ENCODE measurements around the gene PABPC3. TPM values are rescaled to one million over a fixed set of nuclear protein-coding genes. Genes with fewer than 3 reads are reported as not detected.

Gene PABPC3
- total and polyA plus RNA-seq, 2 of the 4 experiments (the other 2 are of a cell fraction) = 0.15 to 0.18 TPM

DNA sequence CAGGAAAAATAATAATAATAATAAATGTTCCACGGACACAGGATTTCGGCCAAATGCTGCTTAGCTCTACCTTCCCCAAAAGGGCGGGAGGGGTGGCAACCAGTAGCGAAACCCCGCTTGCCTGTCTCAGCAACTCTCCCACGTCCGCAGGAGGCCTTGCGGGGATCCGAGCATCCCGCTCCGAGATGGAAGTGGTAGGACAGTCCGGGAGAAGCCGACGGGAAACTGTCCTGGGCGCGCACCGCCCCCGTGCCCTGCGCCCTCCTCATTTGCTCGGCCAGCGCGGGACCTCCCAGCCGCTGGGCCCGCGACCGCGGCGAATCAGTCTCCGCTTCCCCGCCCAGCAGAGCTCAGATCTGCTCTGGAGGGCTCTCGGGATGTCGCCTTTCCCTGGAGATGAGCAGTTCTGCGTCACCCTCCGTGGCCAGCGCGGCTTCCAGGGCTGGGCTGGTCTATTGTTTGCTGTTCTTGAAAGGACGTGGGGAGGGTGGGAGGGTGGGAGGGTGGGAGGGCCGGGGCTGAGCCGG is 48.9 kb upstream of the PABPC3 start:
- peak overlapping the region; percentile 40 for H3K4me3 ChIP-seq (ENCODE audit: insufficient read depth, low read depth, low read length)
- no peak overlapping the region for H4K91ac ChIP-seq (ENCODE audit: insufficient read depth, low read depth, low read length)
- no peaks in the 10 kb centered on the region for H3K9me3 ChIP-seq (ENCODE audit: control insufficient read depth, insufficient read depth, low read length)
- no peak overlapping the region for H2AK5ac ChIP-seq (ENCODE audit: low read depth, low read length)
- WGBS, 2 experiments (ENCODE audit: extremely low coverage in 2 of 2, insufficient read length in 1 of 2) = no CpG with 5 or more reads among the region's 39 CpGs
- dilution Hi-C loops (cut with HindIII; ENCODE audit: low sequenced_read_pairs, unreplicated experiment) (no loop called here), in situ Hi-C loops (cut with MboI; ENCODE audit: low sequenced_read_pairs) (no loop called here), intact Hi-C loops (cut with micrococcal nuclease) (no loop called here)
- ChIA-PET POLR2A (ENCODE audit: unreplicated experiment) (no interaction called here), CTCF (interaction anchor here (0.9 kb wide), 1 partner anchor 52 kb away, joined by 3 read pairs; no protein-coding TSS in a partner anchor)
- H2BK20ac ChIP-seq (ENCODE audit: low read depth, low read length) = no peak overlapping the region
- H4K8ac ChIP-seq (ENCODE audit: low read depth in 2 of 2, low read length in 2 of 2) = no peak overlapping the region
- no peak overlapping the region for H3K27ac ChIP-seq (ENCODE audit: insufficient read depth, low read length)
- no peak overlapping the region for H2BK5ac ChIP-seq (ENCODE audit: low read depth, low read length, poor library complexity, severe bottlenecking)
- no peak overlapping the region for H3K4ac ChIP-seq (ENCODE audit: low read depth, low read length)
- TF ChIP-seq FOS (IDR thresholded peaks at IDR 0.05; ENCODE audit: low read depth, low read length) (no peak), RFX5 (IDR thresholded peaks at IDR 0.05; ENCODE audit: low read depth, low read length) (no peak), POLR2A (IDR thresholded peaks at IDR 0.05; ENCODE audit: low read depth, low read length) (no peak), RAD21 (IDR thresholded peaks at IDR 0.05; ENCODE audit: low read length) (no peak), RCOR1 (IDR thresholded peaks at IDR 0.05; ENCODE audit: insufficient replicate concordance, low read length) (no peak), CEBPB (IDR thresholded peaks at IDR 0.05; ENCODE audit: low read depth, low read length) (no peak), NFE2L2 (IDR thresholded peaks at IDR 0.05; ENCODE audit: low read depth, low read length) (no peak), MAFK (IDR thresholded peaks at IDR 0.05; ENCODE audit: low read depth, low read length) (no peak), SMC3 (IDR thresholded peaks at IDR 0.05; ENCODE audit: low read depth, low read length) (no peak), MXI1 (IDR thresholded peaks at IDR 0.05; ENCODE audit: borderline replicate concordance, low read depth, low read length) (no peak)
- TF ChIP-seq, protein P1, sequence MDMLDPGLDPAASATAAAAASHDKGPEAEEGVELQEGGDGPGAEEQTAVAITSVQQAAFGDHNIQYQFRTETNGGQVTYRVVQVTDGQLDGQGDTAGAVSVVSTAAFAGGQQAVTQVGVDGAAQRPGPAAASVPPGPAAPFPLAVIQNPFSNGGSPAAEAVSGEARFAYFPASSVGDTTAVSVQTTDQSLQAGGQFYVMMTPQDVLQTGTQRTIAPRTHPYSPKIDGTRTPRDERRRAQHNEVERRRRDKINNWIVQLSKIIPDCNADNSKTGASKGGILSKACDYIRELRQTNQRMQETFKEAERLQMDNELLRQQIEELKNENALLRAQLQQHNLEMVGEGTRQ (IDR thresholded peaks at IDR 0.05; ENCODE audit: low read depth, low read length) = no peak
- TF ChIP-seq, protein P2, sequence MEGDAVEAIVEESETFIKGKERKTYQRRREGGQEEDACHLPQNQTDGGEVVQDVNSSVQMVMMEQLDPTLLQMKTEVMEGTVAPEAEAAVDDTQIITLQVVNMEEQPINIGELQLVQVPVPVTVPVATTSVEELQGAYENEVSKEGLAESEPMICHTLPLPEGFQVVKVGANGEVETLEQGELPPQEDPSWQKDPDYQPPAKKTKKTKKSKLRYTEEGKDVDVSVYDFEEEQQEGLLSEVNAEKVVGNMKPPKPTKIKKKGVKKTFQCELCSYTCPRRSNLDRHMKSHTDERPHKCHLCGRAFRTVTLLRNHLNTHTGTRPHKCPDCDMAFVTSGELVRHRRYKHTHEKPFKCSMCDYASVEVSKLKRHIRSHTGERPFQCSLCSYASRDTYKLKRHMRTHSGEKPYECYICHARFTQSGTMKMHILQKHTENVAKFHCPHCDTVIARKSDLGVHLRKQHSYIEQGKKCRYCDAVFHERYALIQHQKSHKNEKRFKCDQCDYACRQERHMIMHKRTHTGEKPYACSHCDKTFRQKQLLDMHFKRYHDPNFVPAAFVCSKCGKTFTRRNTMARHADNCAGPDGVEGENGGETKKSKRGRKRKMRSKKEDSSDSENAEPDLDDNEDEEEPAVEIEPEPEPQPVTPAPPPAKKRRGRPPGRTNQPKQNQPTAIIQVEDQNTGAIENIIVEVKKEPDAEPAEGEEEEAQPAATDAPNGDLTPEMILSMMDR (conservative IDR thresholded peaks at IDR 0.05; ENCODE audit: low read depth, low read length) = no peak
- TF ChIP-seq, protein P3, sequence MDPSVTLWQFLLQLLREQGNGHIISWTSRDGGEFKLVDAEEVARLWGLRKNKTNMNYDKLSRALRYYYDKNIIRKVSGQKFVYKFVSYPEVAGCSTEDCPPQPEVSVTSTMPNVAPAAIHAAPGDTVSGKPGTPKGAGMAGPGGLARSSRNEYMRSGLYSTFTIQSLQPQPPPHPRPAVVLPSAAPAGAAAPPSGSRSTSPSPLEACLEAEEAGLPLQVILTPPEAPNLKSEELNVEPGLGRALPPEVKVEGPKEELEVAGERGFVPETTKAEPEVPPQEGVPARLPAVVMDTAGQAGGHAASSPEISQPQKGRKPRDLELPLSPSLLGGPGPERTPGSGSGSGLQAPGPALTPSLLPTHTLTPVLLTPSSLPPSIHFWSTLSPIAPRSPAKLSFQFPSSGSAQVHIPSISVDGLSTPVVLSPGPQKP (IDR thresholded peaks at IDR 0.05; ENCODE audit: borderline replicate concordance, low read depth, low read length) = no peak
- BruUV-seq (replicated peaks) = no TSS peak
- H3K56ac ChIP-seq (ENCODE audit: extremely low read depth, insufficient read depth, low read length) = no peak overlapping the region
- no peak overlapping the region for H2BK120ac ChIP-seq (ENCODE audit: low read depth, low read length)
- H3K9ac ChIP-seq (ENCODE audit: low read depth, low read length) = no peak overlapping the region
- peak overlapping the region; percentile 68 for H2AFZ ChIP-seq (replicated peaks; ENCODE audit: low read length, poor library complexity)
- no peak overlapping the region for H3K18ac ChIP-seq (ENCODE audit: low read depth, low read length)
- no peaks in the 10 kb centered on the region for H4K20me1 ChIP-seq (ENCODE audit: insufficient read depth, low read length)
- peak overlapping the region; percentile 94 for H3K4me2 ChIP-seq (ENCODE audit: low read depth, low read length)
- DNase-seq = peak; percentile 18
- H3K36me3 ChIP-seq (ENCODE audit: control insufficient read depth, insufficient read depth, low read length) = no peaks in the 10 kb centered on the region
- no peak overlapping the region for H3K23ac ChIP-seq (ENCODE audit: low read depth, low read length)
- H3K9me1 ChIP-seq (ENCODE audit: insufficient read depth, low read length) = no peaks in the 10 kb centered on the region
- H4K5ac ChIP-seq (ENCODE audit: low read depth, low read length) = no peak overlapping the region
- H3K14ac ChIP-seq (replicated peaks; ENCODE audit: low read depth, low read length) = no peak overlapping the region
- H3K79me1 ChIP-seq (ENCODE audit: low read depth in 1 of 2, low read length in 2 of 2) = no peaks in the 10 kb centered on the region
- H2BK15ac ChIP-seq (ENCODE audit: low read depth, low read length) = no peak overlapping the region
- peak; percentile 96 for ATAC-seq (ENCODE audit: low read depth)
- no peaks in the 10 kb centered on the region for H3K4me1 ChIP-seq (ENCODE audit: control insufficient read depth, insufficient read depth, low read length)
- peaks cover 26% of the 10 kb centered on the region for H3K27me3 ChIP-seq (ENCODE audit: control insufficient read depth, insufficient read depth, low read length)
- H2AK9ac ChIP-seq (replicated peaks; ENCODE audit: low read depth, low read length, poor library complexity) = no peak overlapping the region

Data from IMR-90 (cell line).